Middle frontal gyrus (tissue), 1 donor: ENCODE results near the gene KCNK13.

Source experiments
- DNase-seq: peaks from one replicate; pipeline ENCODE4 v3.0.0-alpha.2; 2015; ENCODE audit warnings: low spot score; ENCODE audit errors: extremely low spot score

Gene KCNK13

DNA sequence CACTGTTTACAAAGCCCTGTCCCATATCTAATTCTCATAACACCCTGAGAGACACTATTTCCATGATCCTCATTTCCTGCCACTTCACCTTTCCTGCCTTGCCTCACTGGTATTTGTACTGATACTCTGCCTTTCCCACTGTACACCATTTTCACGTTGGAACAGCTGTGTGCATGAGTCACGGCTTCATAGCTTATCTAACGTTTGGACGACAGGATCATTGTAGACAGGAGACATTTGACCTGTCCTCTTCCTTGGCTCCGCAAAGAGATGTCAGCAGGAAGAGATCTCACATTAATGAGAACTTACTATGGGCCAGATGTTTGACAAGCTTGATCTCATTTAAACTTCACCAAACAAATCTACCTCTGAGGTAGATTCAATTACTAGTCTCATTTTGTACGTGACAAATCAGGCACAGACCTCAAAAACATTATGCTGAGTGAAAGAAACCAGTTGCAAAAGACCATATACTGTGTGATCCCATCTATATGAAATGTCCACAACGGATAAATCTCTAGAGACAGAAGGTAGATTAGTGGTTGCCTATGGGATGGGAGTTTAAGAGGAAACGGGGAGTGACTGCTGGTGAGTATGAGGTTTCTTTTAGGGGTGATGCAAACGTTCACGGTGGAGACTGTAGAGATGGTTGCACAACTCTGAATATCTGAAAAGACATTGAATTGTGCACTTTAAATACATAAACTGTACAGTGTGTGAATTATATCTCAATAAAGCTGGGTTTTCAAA, 71.2 kb downstream of the KCNK13 start:
- DNase-seq = no peak

DNA sequence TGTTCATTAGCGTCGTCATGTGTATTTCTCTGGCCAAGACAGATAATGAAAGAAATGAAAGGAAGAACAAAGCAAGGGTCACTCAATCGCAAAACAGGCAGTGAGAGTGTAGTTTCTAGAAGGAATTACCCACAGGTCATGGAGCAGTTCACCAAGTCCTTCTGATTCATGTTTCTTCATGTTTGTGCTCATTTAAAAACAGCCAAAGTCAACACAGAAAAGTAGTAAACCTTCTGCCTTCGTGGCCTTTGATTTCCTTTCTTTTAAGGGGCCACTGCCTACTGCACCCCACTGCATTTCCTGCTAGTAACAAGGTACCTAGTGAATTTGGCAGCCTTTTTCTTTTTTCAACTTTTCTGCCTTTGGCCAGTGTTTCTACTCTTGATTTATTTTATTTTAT, 75.1 kb downstream of the KCNK13 start:
- DNase-seq = no peak

DNA sequence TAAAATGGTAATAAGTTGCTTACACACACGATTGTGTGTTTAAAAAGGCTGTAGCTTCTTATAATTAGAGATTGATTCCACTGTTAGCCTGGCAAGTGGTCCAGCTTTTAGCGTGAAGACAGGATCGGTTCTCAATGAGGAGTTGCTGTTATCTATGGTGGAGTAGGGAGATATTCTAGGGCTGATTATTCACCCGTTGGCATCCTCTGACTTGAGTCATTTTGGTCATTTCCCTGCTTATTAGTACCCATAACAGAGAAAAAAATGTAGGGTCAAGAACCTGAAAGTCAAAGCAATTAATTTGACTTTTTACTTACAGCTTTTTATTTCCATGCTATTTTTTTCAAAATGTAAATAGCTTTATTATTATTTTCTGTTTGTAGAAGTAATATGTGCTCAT, 76.0 kb downstream of the KCNK13 start:
- DNase-seq = no peak

DNA sequence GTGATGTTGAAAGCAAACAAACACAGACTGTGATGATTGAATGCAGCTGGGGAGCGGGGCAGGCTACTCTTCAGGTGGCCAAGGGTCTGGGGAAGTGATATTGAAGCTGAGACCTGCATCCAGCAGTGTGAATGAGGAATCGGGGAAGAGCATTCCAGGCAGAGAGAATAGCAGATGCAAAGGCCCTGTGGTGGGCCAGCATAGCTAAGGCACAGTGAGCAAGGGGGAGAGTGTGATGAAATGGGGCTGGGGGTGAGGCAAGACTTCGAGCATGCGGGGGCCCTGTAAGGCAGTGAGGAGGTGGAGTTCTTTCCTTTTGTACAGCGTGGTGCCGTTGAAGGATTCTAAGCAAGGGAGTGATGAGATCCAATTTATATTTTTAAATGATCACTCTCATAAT, 77.4 kb downstream of the KCNK13 start:
- no peak for DNase-seq

DNA sequence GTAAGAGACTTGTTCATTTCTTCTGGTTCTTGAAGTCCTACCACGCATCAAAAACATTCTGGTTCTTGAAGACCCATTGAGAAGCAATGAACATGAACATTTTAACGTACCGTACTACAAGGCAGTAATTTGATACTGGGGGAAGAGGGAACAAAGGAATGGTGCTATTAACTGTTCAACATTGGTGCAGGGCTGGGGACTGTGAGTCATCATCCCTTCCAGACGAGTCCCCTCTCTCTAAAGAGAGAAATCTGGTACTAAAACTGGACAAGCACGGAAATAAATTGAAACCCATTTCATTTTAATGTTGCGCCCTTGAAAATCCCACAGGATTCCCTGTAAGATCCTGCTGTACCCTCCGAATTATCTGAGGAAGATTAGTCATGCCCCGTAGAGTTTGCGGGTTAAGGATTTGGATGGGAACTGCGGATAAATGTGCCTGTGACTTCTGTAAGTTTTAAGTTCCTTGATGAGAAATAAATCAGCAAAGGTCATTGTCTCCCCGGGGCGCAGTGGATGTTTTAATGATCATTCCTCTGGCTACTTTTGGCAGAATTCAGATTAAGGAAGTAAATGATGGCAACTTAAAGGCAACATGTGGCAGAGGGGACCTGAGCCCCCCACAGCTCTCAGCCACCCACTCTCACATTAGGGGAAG, 78.6 kb downstream of the KCNK13 start:
- DNase-seq = no peak

DNA sequence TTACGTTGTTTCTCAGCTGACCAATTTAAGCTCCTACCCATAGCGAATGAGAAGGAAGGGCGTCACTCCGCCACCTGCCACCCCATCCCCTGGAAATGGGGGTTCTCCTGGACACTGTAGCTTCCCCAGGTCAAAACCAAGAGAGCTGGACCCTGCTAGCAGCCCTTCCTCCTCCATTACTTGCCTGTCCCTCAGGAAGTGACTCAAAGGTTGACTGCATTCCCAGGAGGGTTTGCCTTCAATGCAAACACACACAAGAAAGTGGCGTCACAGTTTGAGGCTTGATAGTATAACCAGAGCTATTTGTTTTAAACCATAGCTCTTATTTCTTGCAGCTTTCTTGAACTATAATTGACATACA, 79.1 kb downstream of the KCNK13 start:
- DNase-seq = no peak

DNA sequence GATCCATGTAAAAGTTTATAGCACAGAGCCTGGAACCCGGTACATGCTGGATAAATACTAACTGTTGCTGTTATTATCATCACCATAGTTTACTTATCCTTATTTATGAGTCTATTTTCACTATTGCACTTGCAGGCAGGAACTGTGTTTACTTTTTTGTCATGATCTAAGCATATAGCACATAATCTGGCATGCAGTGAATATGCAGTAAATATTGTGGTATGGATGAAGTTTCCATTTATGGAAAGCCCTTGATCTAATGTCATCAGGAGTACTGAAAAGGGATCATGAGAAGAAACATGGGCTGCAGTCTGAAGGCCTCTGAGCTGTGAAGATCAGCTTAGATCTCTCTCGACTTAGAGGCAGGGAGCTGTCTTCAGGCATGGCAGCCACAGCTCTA, 91.6 kb downstream of the KCNK13 start:
- no peak for DNase-seq

DNA sequence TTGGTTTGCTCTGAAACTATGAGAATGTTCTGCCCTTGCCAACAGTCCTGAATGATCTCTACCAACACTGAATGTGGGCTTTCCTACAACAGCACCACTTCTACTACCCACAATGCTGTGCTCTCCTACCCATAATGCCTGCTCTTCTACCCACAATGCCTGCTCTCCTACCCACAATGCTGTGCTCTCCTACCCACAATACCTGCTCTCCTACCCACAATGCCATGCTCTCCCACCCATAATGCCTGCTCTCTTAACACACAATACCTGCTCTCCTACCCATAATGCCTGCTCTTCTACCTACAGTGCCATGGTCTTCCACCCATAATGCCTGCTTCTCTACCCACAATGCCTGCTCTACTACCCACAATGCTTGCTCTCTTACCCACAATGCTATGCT, 92.3 kb downstream of the KCNK13 start:
- no peak for DNase-seq

DNA sequence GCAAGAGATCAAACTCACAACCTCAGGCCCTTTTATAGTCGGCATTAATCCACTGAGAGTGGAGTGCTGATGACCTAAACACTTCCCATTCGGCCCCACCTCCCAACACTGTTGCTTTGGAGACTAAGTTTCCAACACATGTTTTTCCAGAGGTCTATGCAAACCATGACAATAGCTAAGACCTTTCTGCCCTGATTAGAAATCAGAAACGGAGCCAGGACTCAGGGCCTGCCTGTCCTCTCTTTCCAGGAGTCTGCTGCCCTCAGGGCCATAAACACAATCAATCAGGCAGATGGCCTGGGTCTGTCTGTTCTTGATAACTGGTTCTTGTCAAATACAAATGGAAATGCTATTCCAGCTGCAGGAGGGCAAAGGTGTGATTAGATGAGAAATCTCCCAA, 97.4 kb downstream of the KCNK13 start:
- no peak for DNase-seq

DNA sequence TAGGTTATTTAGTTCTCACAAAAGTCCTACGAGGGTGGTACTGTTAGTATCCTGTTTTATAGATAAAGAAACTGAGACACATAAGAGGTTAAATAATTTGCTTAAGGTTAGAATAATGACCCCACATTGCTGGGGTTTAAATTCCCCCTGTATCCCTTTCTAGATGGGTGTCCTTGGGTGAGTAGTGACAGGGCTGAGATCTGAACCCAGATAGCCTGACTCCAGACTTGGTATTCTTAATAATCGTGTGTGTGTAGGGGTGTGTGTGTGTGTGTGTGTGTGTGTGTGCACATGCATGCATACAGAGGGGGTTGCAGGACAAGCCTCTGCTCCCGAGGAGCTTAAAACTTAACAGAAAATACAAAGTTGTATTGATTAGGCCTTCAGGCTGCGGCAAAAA, 97.9 kb downstream of the KCNK13 start:
- DNase-seq = no peak

DNA sequence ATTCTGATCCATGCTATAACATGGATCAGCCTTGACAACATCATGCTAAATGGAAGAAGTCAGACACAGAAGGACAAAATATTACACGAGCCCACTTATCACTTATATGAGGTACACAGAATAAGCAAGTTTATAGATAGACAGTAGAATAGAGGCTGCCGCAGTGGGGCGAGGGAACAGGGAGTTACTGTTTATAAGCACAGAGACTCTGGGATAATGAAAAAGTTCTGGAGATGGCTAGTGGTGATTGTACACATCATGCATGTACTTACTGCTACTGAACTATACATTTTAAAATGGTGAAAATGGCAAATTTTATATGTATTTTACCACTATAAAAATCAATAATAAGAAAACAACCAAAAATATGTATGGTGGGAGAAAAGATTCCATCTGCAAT, 99.3 kb downstream of the KCNK13 start:
- no peak for DNase-seq

DNA sequence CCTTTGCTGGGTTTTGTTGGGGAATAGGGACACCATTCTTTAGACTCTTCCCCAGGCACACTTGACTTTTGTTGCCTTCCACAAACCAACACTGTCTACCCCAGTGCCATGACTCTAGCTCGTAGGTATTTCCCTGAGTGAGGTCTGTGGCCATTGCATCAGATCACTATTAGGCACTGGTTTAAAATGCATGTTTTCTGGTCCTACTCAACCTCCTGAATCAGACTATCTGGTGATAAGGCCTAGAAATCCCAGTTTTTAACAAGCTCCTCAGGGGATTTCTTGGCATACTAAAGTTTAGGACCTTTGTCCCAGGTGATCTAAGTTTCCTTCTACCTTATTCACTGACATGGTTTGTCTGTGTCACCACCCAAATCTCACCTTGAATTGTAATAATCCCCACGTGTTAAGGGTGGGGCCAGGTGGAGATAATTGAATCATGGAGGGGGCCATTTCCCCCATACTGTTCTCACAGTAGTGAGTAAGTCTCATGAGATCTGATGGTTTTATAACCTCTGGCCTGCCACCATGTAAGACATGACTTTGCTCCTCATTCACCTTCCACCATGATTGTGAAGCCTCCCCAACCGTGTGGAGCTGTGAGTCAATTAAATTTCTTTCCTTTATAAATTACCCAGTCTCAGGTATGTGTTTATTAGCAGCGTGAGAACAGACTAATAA, 106.8 kb downstream of the KCNK13 start:
- no peak for DNase-seq

DNA sequence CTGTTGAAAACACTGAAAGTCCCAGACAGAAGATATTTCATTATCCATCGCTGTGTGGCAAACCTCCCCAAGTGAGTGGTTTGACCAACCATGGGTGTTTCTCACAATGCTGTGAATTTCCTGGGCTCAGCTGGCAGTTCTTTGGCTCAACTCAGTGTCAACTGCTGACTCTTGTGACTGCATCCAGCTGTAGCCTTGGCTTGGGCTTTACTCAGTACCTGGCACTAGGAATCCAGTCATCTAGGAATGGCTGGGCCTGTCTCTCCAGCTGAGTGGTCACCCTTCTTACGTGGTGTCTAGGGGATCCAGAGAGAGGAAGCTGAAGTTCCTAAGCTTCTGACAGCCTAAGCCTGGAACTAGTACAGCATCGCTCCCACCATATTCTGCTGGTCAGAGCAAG, 113.8 kb downstream of the KCNK13 start:
- no peak for DNase-seq

DNA sequence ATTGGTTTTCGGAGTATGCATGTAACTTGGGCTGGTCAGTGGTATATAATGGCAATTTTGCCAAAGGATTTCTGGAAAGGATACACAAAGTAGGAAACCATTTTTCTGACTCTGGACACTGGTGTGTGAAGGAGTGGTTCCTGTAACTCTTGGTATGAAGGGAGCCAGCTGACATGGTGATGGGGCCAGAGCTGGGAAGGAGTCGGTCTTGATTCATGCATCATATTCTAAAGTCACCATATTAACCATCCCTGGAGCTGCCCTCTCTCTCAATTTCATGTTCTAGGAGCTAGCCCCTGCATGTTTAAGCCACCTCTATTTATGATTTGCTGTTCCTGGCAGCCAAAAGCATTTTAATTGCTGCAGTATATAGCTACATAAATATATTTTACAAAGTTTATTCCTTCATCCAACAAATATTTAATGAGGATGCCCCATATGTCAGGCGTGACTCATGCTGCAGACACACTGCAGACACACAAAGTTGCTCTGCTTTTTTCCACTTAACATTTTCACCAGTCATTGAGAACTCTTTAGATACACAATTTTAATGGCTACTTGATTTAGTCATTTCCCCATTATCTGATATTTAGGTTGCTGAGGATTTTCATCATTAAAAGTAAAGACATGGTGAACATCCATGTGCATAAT, 115.9 kb downstream of the KCNK13 start:
- DNase-seq = no peak

DNA sequence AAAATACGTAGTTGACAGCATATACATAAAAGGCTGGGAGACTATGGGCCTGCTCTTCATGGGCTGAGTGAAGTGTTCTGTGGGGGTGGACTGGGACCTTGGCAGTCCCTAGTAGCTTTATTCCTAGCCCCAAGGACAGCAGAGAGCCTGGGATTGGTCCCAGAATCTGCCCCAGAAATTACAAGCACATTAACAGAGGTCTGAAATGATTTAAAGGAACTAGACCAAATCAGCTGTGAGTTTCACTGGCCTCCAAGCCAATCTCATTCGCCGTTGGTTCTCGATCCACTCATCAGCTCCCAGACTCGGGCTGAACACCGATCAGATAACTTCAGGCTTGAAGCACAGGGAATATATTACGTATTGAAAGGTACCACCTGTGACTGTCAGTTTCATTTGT, 117.6 kb downstream of the KCNK13 start:
- no peak for DNase-seq

DNA sequence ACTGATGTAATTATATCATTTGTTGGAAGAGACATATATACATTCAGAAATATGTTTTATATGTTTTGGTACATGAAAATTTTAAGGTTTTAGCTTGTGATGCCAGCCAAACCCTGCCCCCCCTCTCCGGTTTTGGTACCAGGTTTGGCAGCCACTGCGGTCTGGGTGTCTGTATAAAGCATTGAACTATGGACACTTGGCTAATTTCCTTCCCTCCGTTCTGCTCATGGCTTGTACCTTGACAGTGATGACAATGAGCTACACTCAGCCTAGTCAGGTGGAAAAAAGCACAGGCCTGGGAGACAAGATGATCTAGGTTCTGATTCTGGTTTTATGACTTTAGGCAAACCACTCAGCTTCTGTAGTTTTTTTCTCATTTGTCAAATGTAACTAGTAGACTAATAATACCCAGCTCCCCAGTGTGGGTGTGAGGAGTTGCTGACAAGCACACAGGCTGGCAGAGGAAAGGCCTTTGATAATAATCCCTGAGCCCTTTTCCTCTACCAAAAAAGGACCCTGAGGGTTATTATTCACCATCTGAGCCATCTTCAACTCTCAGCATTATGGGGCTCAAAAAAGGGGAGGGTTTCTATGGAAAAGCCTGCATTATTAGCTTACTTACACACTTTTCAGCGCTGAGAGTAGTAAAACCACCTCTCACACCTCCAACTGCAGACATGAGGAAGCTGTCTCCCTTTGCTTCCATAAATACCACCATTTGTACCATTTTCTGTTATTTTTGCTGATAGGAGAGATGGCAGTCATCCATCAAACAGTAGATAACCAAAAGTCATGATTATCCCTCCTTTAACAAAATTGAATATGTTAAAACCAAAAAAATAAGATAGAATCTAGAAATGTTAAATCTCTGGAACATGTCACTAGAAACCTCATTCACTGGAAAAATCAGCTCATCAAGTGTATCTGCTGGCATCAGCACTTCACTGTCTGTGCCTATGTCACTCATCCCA, 118.3 kb downstream of the KCNK13 start:
- no peak for DNase-seq

DNA sequence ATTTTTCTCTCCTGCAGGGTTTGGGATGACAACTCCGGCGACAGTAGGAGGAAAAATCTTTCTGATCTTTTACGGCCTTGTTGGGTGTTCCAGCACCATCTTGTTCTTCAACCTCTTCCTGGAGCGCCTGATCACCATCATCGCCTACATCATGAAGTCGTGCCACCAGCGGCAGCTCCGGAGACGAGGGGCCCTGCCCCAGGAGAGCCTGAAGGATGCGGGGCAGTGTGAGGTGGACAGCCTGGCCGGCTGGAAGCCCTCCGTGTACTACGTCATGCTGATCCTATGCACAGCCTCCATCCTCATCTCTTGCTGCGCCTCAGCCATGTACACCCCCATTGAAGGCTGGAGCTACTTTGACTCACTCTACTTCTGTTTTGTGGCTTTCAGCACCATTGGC, 122.3 kb downstream of the KCNK13 start:
- no peak for DNase-seq

DNA sequence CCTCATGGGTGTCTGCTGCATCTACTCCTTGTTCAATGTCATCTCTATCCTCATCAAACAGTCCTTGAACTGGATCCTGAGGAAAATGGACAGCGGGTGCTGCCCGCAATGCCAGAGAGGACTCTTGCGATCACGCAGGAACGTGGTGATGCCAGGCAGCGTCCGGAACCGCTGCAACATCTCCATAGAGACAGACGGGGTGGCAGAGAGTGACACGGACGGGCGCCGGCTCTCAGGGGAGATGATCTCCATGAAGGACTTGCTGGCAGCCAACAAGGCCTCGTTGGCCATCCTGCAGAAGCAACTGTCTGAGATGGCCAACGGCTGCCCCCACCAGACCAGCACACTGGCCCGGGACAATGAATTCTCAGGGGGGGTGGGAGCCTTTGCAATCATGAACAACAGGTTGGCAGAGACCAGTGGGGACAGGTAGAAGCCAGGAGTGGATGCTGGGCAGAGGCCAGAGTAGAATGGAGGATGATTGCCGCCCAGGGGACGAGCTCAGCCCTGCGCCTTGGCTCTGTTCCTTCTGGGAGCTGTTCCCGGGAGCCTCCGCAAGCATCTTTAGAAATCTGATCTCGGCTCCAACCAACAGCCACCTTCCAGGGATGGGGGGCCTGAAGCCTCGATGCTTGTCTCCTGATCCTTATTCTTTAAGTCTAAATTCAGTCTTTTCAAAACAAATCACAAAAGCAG, 122.9 kb downstream of the KCNK13 start:
- no peak for DNase-seq

DNA sequence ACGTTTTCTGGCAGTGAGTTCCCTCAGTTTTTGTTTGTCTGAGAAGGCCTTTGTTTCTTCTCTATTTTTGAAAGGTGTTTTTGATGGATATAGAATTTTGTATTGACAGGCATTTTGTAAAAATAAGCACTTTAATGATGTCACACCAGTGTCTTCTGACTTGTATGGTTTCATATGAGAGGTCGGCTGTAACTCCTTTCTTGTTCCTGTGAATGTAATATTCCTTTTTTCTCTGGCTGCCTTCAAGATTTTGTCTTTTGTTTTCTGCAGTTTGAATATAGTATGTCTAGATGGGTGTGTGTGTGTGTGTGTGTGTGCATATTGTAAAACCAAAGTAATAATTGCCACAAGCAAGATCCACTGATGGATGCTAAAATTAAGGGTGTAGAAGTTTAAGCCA, 126.8 kb downstream of the KCNK13 start:
- DNase-seq = no peak

DNA sequence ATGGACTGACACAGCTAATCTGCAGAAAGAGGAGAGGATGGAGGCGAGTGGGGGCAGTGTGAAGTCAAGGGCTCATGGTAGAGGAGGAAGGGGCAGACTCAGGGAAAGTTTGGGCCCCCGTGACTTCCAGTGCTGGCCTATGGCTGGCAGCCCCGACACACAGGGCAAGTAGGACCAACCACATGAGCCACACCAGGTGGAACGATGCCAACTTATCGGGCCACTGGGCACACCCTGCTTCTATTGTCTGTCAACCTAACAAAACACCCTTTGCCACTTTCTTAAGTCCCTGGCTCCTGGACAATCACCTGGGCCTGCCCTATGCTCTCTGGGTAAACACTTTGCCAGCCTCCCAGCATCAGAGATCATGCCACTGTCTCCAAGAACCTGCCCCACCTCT, 129.4 kb downstream of the KCNK13 start:
- DNase-seq = no peak

DNA sequence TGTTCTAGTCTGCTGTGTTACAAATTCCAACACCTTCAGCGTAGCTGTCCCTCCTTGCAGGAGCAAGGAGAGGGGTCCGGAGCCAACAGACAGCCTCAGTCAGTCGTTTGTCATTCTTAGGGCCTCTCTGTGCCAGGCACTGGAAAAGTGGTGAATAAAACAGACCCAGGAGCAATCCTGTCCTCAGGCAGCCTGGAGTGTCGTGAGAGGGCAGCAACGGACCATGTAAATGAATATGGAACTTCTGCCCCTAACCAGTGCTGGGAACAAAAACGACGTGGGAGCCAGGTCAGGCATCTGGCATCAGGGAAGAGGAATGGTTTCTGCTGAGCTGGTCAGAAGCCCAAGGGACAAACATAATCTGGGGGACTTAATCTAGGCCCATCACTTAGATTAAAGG, 129.8 kb downstream of the KCNK13 start:
- no peak for DNase-seq
